ENCODE measurements around the gene FAM83C. TPM values are rescaled to one million over a fixed set of nuclear protein-coding genes. Genes with fewer than 3 reads are reported as not detected.
A peak's percentile ranks its signal among the peaks of the same experiment; 100 is the strongest.

Gene FAM83C
- total RNA-seq, 1 experiment from 2014 or later, result not detected

- no TSS peak for BruUV-seq (replicated peaks)
- CTCF ChIA-PET, result interaction anchor here (1.3 kb wide), 1 partner anchor 11 kb away, joined by 3 read pairs; no protein-coding TSS in a partner anchor
- no peaks in the 10 kb centered on the region for H3K79me2 ChIP-seq (ENCODE audit: insufficient read depth, low read length)
- ATAC-seq, result no peak
- H3K27me3 ChIP-seq (ENCODE audit: insufficient read depth, low read length), result no peaks in the 10 kb centered on the region
- H3K4me2 ChIP-seq (ENCODE audit: low read length), result peak overlapping the region; percentile 22; the same call in 1 of the 2 replicates
- no peaks in the 10 kb centered on the region for H4K20me1 ChIP-seq (ENCODE audit: insufficient read depth)
- peaks cover 72 to 92% of the 10 kb centered on the region in 2 experiments for H3K4me1 ChIP-seq (ENCODE audit: control insufficient read depth in 1 of 2, insufficient read depth in 2 of 2, low read length in 2 of 2)
- TF ChIP-seq TCF7L2 (IDR thresholded peaks at IDR 0.05; ENCODE audit: borderline replicate concordance, extremely low read depth, insufficient read depth, insufficient read length) (no peak), MAX (IDR thresholded peaks at IDR 0.05) (no peak), EZH2phosphoT487 (IDR thresholded peaks at IDR 0.05; ENCODE audit: borderline replicate concordance) (no peak), SRF (IDR thresholded peaks at IDR 0.05; ENCODE audit: low read depth) (no peak), CBX3 (IDR thresholded peaks at IDR 0.05; ENCODE audit: low read depth) (no peak), ZFX (IDR thresholded peaks at IDR 0.05) (no peak), CEBPB (IDR thresholded peaks at IDR 0.05; ENCODE audit: low read depth) (no peak), ATF3 (IDR thresholded peaks at IDR 0.05) (no peak), POLR2A (IDR thresholded peaks at IDR 0.05; ENCODE audit: borderline replicate concordance, extremely low read depth, insufficient read depth, insufficient read length) (no peak), JUND (IDR thresholded peaks at IDR 0.05) (no peak), YY1 (IDR thresholded peaks at IDR 0.05; ENCODE audit: extremely low read depth, insufficient replicate concordance, low read depth, low read length) (no peak), ELF1 (IDR thresholded peaks at IDR 0.05; ENCODE audit: borderline replicate concordance, low read depth) (no peak), RAD21 (IDR thresholded peaks at IDR 0.05; ENCODE audit: low read depth) (no peak), POLR2AphosphoS5 (IDR thresholded peaks at IDR 0.05; ENCODE audit: low read depth, low read length) (no peak), EGR1 (IDR thresholded peaks at IDR 0.05; ENCODE audit: low read depth) (no peak), SIN3A (IDR thresholded peaks at IDR 0.05; ENCODE audit: low read depth) (no peak), CTCF (IDR thresholded peaks at IDR 0.05 in 2 of 3, conservative IDR thresholded peaks at IDR 0.05 in 1 of 3; ENCODE audit: borderline replicate concordance in 1 of 3, insufficient read depth in 1 of 3, low read depth in 2 of 3, low read length in 2 of 3) (no peak), REST (IDR thresholded peaks at IDR 0.05; ENCODE audit: low read depth) (no peak)
- no peaks in the 10 kb centered on the region for H3K9me2 ChIP-seq (ENCODE audit: insufficient read depth)
- RAD21 ChIA-PET (ENCODE audit: low non-redundant PET in 1 of 2, low total read pairs in 2 of 2, uncharacterized antibody in 2 of 2, unreplicated experiment in 2 of 2), result no interaction called here
- no peak overlapping the region for H2AFZ ChIP-seq (ENCODE audit: low read depth, low read length, poor library complexity, severe bottlenecking)
- H3K36me3 ChIP-seq (ENCODE audit: control insufficient read depth in 1 of 2, insufficient read depth in 2 of 2, low read length in 2 of 2), result no peaks in the 10 kb centered on the region
- no peaks in the 10 kb centered on the region for H3K9me3 ChIP-seq (ENCODE audit: control insufficient read depth in 1 of 2, insufficient read depth in 1 of 2, low read depth in 1 of 2, low read length in 2 of 2)
- intact Hi-C loops (cut with micrococcal nuclease), result no loop called here
- 0 out of 2 replicates have a peak overlapping the region, but pooled peaks have one; percentile 6 for H3K9ac ChIP-seq (ENCODE audit: low read length)
- H3K27ac ChIP-seq (ENCODE audit: low read depth, low read length), result no peak overlapping the region
- DNase-seq (ENCODE audit: low read depth, low spot score), result no peak
- POLR2A ChIA-PET, result no interaction called here
- H3K4me3 ChIP-seq (replicated peaks in 1 of 2; ENCODE audit: low read depth in 1 of 2, low read length in 2 of 2), result no peak overlapping the region
Observed at GRCh38 chr20:35314816-35315631, 22.8 kb upstream of the FAM83C start.
